OCI-LY7 (cell line): ENCODE results near the gene SNX32. TPM values are rescaled to one million over a fixed set of nuclear protein-coding genes. Genes with fewer than 3 reads are reported as not detected.

Experiments used
- BruUV-seq: library from RNA; stranded (reverse); fragments of 400-500 nt; replicated peaks from 2 replicates; lab custom pipeline; 2021; lab: Mats Ljungman, UMichigan
- CTCF ChIA-PET: fragments of 300-600 bp; sonication (Branson Sonifier 250); formaldehyde crosslinking; loops from one replicate; lab custom pipeline; 2022; ENCODE audit warnings: antibody characterized with exemption; ENCODE audit not compliant: unreplicated experiment; lab: Charles Lee
- POLR2A ChIA-PET: fragments of 300-600 bp; sonication (Branson Sonifier 250); formaldehyde crosslinking; loops from one replicate; lab custom pipeline; 2022; ENCODE audit warnings: antibody characterized with exemption; lab: Charles Lee
- DNase-seq: peaks from one replicate; pipeline ENCODE4 v3.0.0-alpha.2; 2015; ENCODE audit warnings: low spot score
- H2AFZ ChIP-seq: fragments of 200-600 bp; sonication (generic), shearing (Covaris generic); 2 replicates; pipeline ENCODE4 v1.6.1; 2014; ENCODE audit warnings: mild to moderate bottlenecking, antibody characterized with exemption, low read length, moderate library complexity
- H3K27ac ChIP-seq: fragments of 200-600 bp; sonication (generic); 2 replicates; pipeline ENCODE4 v1.5.1; 2014; ENCODE audit warnings: mixed run types, low read depth, mild to moderate bottlenecking, moderate library complexity, low read length, inconsistent platforms; ENCODE audit not compliant: poor library complexity, severe bottlenecking
- H3K36me3 ChIP-seq: fragments of 200-600 bp; sonication (generic); 2 replicates; pipeline ENCODE4 v1.6.1; 2014; ENCODE audit warnings: mild to moderate bottlenecking, antibody characterized with exemption, low read length, moderate library complexity, mixed read lengths; ENCODE audit not compliant: insufficient read depth
- H3K4me1 ChIP-seq: fragments of 200-600 bp; sonication (generic); 2 replicates; pipeline ENCODE4 v1.5.1; 2014; ENCODE audit warnings: mild to moderate bottlenecking, low read length; ENCODE audit not compliant: insufficient read depth, poor library complexity, severe bottlenecking
- H3K4me2 ChIP-seq: fragments of 200-600 bp; sonication (generic); 2 replicates; pipeline ENCODE4 v1.6.1; 2014; ENCODE audit warnings: mild to moderate bottlenecking, low read length
- H3K4me3 ChIP-seq: fragments of 200-600 bp; sonication (generic); 2 replicates; pipeline ENCODE4 v1.5.1; 2014; ENCODE audit warnings: mild to moderate bottlenecking, low read depth, low read length; ENCODE audit not compliant: poor library complexity, severe bottlenecking
- H3K79me2 ChIP-seq: fragments of 200-600 bp; sonication (generic); 2 replicates; pipeline ENCODE4 v1.6.1; 2016; ENCODE audit warnings: low read depth, mild to moderate bottlenecking, low read length, moderate library complexity, mixed read lengths; ENCODE audit not compliant: insufficient read depth
- H3K9me2 ChIP-seq: fragments of 200-600 bp; sonication (generic); 2 replicates; pipeline ENCODE4 v1.6.1; 2016; ENCODE audit warnings: mild to moderate bottlenecking, low read length, mixed read lengths; ENCODE audit not compliant: insufficient read depth
- H3K9me3 ChIP-seq: fragments of 200-600 bp; sonication (generic); 2 replicates; pipeline ENCODE4 v1.6.1; 2014; ENCODE audit warnings: mild to moderate bottlenecking, mixed run types, low read length, mixed read lengths
- H4K20me1 ChIP-seq: fragments of 200-600 bp; sonication (generic); 2 replicates; pipeline ENCODE4 v1.6.1; 2014; ENCODE audit warnings: mild to moderate bottlenecking, antibody characterized with exemption, low read length, moderate library complexity, mixed read lengths; ENCODE audit not compliant: insufficient read depth
- CTCF ChIP-seq: fragments of 200-600 bp; sonication (generic); conservative IDR thresholded peaks from 2 replicates; pipeline ENCODE4 v1.5.1; 2014; ENCODE audit warnings: mild to moderate bottlenecking, antibody characterized with exemption, low read length, moderate library complexity, mixed read lengths
- EZH2phosphoT487 ChIP-seq: fragments of 200-600 bp; sonication (generic); IDR thresholded peaks from 2 replicates; pipeline ENCODE4 v1.6.1; 2018; ENCODE audit warnings: low read depth, borderline replicate concordance, mild to moderate bottlenecking, mixed run types, antibody characterized with exemption, low read length, moderate library complexity, mixed read lengths
- intact Hi-C: fragments of 100-400 bp; cut with micrococcal nuclease; formaldehyde crosslinking; loops from one replicate; pipeline ENCODE4 v1.10.0; 2022; ENCODE audit not compliant: unreplicated experiment
- total RNA-seq, 2 experiments: library from RNA; depleted of rRNA in 1 of 2; stranded (reverse); fragments of >200 nt in 1 of 2; shearing (Covaris generic) in 1 of 2; gene quantifications; 2 replicates each; pipeline ENCODE4 v1.2.3, GENCODE V29; 2014 to 2022

The SNX32 gene
- total RNA-seq, 2 experiments from 2014 or later, result not detected

- ChIA-PET CTCF (no interaction called here), POLR2A (no interaction called here)
- Histone ChIP-seq H3K4me1 (peaks cover 29% of the 10 kb centered on the region), H3K4me3 (no peak overlapping the region), H3K27ac (no peak overlapping the region), H3K79me2 (peaks cover 10% of the 10 kb centered on the region; the same call in 1 of the 2 replicates), H4K20me1 (no peaks in the 10 kb centered on the region), H3K36me3 (peaks cover 53% of the 10 kb centered on the region), H3K9me3 (no peaks in the 10 kb centered on the region), H3K9me2 (no peaks in the 10 kb centered on the region), H3K4me2 (no peak overlapping the region), H2AFZ (no peak overlapping the region)
- intact Hi-C loops, result no loop called here
- TF ChIP-seq CTCF (no peak), EZH2phosphoT487 (no peak)
- DNase-seq, result no peak
- no TSS peak for BruUV-seq
Observed at GRCh38 chr11:65882120-65883057, 48.6 kb downstream of the SNX32 start.

- no peak for DNase-seq
- no TSS peak for BruUV-seq
- ChIA-PET CTCF (no interaction called here), POLR2A (no interaction called here)
- peaks cover 33% of the 10 kb centered on the region for H3K4me1 ChIP-seq
- H3K4me2 ChIP-seq, result no peak overlapping the region
- H3K27ac ChIP-seq, result no peak overlapping the region
- intact Hi-C loops, result no loop called here
- H4K20me1 ChIP-seq, result no peaks in the 10 kb centered on the region
- peaks cover 16% of the 10 kb centered on the region; the same call in 1 of the 2 replicates for H3K79me2 ChIP-seq
- no peak overlapping the region for H3K4me3 ChIP-seq
- H3K9me2 ChIP-seq, result no peaks in the 10 kb centered on the region
- H3K9me3 ChIP-seq, result no peaks in the 10 kb centered on the region
- no peak overlapping the region for H2AFZ ChIP-seq
- H3K36me3 ChIP-seq, result peaks cover 53% of the 10 kb centered on the region
- TF ChIP-seq EZH2phosphoT487, result no peak
- no peak for TF ChIP-seq CTCF
Observed at GRCh38 chr11:65883058-65883761, 49.4 kb downstream of the SNX32 start.
